Natural killer cell (primary cell): ENCODE results near the gene RXRB. TPM values are rescaled to one million over a fixed set of nuclear protein-coding genes. Genes with fewer than 3 reads are reported as not detected.

Experiments
- ATAC-seq, 3 donors: fragments of 150-1000 bp in 2 of 3; fragments of 200-7000 bp in 1 of 3; cut with Tn5 transposase; 1 replicate in 1 of 3; 2 replicates in 2 of 3; pipeline ENCODE4 v1.10.0; 2021; ENCODE audit warnings: mild to moderate bottlenecking in 2 of 3, moderate library complexity in 2 of 3
- DNase-seq, 2 donors: peaks; one replicate each; pipeline versions ENCODE4 v3.0.0 to v3.0.0-alpha.2; 2013 to 2021; ENCODE audit warnings: mixed read lengths in 1 of 2
- H3K27ac ChIP-seq: one replicate; pipeline ENCODE4 v1.5.1; 2013; ENCODE audit warnings: mild to moderate bottlenecking, low read length
- H3K27me3 ChIP-seq: one replicate; pipeline ENCODE4 v1.6.1; 2013; ENCODE audit warnings: low read length; ENCODE audit not compliant: control insufficient read depth, insufficient read depth
- H3K36me3 ChIP-seq: one replicate; pipeline ENCODE4 v1.6.1; 2013; ENCODE audit warnings: low read length; ENCODE audit not compliant: control insufficient read depth, insufficient read depth
- H3K4me1 ChIP-seq: one replicate; pipeline ENCODE4 v1.6.1; 2013; ENCODE audit warnings: low read length; ENCODE audit not compliant: control insufficient read depth, insufficient read depth
- H3K4me3 ChIP-seq: one replicate; pipeline ENCODE4 v1.5.1; 2013; ENCODE audit warnings: low read length
- H3K9me3 ChIP-seq: one replicate; pipeline ENCODE4 v1.6.1; 2013; ENCODE audit warnings: low read length; ENCODE audit not compliant: control insufficient read depth, insufficient read depth
- H3K27ac Mint-ChIP-seq, 2 donors: one replicate each; pipeline ENCODE4 v1.8.0; 2022; ENCODE audit warnings: mild to moderate bottlenecking in 2 of 2, mixed read lengths in 2 of 2, moderate library complexity in 1 of 2
- H3K27me3 Mint-ChIP-seq, 2 donors: one replicate each; pipeline ENCODE4 v1.8.0; 2022; ENCODE audit warnings: low read depth in 2 of 2, mixed read lengths in 2 of 2
- H3K36me3 Mint-ChIP-seq: one replicate; pipeline ENCODE4 v1.8.0; 2022; ENCODE audit warnings: mixed read lengths
- H3K4me1 Mint-ChIP-seq, 2 donors: one replicate each; pipeline ENCODE4 v1.8.0; 2022; ENCODE audit warnings: mixed read lengths in 2 of 2
- H3K4me3 Mint-ChIP-seq: one replicate; pipeline ENCODE4 v1.8.0; 2022; ENCODE audit warnings: mild to moderate bottlenecking, moderate library complexity, mixed read lengths
- H3K9me3 Mint-ChIP-seq, 2 donors: one replicate each; pipeline ENCODE4 v1.8.0; 2022; ENCODE audit warnings: mixed read lengths in 2 of 2
- WGBS: methylation state at CpG from one replicate; pipeline ENCODE4 v1.1.7; 2013; ENCODE audit warnings: missing lambda C conversion rate; ENCODE audit not compliant: insufficient coverage; 5-methylcytosine and 5-hydroxymethylcytosine counted together
- intact Hi-C: fragments of 100-400 bp; cut with micrococcal nuclease; formaldehyde crosslinking; loops from one replicate; pipeline ENCODE4 v1.14.2; 2022
- total RNA-seq, 4 donors: library from RNA; stranded (reverse); fragments of 120-200 nt in 1 of 4; gene quantifications; one replicate each; pipeline versions ENCODE4 v1.2.3 to v1.2.4, GENCODE V29; 2013 to 2022
- TF ChIP-seq, protein P1 (sequence below): fragments of 200-600 bp; IDR thresholded peaks from one replicate; pipeline ENCODE4 v1.8.0; 2022; ENCODE audit warnings: antibody characterized with exemption

The RXRB gene
- total RNA-seq, 3 donors from 2014 or later (not counting 1 experiment from before 2014, with no cell fraction given), result 72.3 to 96.4 (median 73.9) TPM

DNA sequence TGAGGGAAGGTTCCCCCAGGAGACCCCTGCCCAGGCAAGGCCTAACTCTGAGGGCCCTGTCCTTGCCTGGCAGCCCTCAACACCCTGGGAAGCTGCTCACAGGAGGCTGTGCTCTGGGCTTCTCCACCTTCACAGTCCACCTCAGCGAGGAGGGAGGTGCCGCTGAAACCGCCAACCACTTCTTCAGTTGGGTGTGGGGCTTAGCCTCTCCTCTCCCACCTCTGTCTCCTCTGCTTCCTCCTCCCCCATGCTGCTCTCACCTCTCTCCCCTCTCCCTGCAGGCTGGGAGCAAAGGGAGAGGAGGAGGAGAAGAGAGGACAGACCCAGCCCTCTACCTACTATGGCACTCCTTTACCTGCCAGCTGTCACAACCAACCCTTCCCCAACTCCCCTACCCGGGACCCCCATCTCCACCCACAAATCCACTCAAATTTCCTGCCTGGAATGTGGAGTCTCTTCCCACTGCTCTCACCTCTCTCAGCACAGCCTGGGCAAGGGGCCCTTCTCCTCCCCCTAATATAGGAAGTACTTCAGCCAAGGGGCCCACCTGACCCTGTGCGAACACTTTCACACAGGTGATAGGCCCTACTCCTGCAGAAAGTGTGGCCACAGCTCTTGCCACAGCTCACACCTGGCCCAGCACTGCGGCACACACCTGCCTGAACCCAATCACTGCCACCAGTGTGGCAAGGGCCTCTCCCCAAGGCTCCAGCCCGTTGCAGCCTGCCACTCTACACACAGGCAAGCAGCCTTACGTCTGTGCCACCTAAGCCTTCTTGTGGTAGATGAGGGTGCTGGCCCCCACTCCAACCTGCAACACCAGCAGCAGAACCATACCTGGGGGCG lies 15.0 kb upstream of the RXRB start:
- Mint-ChIP-seq H3K27ac (no peak overlapping the region), H3K4me3 (no peak overlapping the region)
- intact Hi-C loops, result no loop called here

DNA sequence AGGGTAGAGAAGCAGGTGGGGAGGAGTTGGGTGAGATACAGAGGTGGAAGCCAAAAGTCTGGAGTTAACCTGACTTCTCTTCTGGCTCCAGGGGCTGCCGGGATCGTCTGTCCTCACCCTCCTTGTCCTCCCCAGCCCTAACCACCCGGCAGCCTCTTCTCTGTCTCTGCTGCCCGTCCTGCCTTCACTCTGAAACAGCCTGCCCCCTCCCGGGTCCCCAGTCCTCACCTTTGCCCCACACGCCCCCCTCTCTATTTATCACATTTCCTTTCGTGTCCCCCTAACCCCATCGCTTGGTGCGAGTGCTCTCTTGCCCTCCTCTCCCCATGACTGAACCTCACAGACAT lies 13.5 kb upstream of the RXRB start:
- intact Hi-C loops, result no loop called here
- no peak for DNase-seq
- H3K4me1 Mint-ChIP-seq, result peaks cover 20 to 34% of the 10 kb centered on the region in 2 donors
- H3K4me3 ChIP-seq, result no peak overlapping the region
- 19% methylated on average over 9 of the region's 9 CpGs for WGBS
- H3K36me3 Mint-ChIP-seq, result no peaks in the 10 kb centered on the region
- H3K4me3 Mint-ChIP-seq, result peak overlapping the region; percentile 58
- TF ChIP-seq, protein P1, sequence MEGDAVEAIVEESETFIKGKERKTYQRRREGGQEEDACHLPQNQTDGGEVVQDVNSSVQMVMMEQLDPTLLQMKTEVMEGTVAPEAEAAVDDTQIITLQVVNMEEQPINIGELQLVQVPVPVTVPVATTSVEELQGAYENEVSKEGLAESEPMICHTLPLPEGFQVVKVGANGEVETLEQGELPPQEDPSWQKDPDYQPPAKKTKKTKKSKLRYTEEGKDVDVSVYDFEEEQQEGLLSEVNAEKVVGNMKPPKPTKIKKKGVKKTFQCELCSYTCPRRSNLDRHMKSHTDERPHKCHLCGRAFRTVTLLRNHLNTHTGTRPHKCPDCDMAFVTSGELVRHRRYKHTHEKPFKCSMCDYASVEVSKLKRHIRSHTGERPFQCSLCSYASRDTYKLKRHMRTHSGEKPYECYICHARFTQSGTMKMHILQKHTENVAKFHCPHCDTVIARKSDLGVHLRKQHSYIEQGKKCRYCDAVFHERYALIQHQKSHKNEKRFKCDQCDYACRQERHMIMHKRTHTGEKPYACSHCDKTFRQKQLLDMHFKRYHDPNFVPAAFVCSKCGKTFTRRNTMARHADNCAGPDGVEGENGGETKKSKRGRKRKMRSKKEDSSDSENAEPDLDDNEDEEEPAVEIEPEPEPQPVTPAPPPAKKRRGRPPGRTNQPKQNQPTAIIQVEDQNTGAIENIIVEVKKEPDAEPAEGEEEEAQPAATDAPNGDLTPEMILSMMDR, result no peak
- peak in 2 of 3 donors; percentile 15 to 24 for ATAC-seq
- H3K4me1 ChIP-seq, result peaks cover 13% of the 10 kb centered on the region
- no peaks in the 10 kb centered on the region for H3K9me3 ChIP-seq
- no peak overlapping the region for H3K27ac Mint-ChIP-seq
- peaks cover 35 to 47% of the 10 kb centered on the region in 2 donors for H3K27me3 Mint-ChIP-seq
- no peak overlapping the region for H3K27ac ChIP-seq
- no peaks in the 10 kb centered on the region for H3K36me3 ChIP-seq
- peaks cover 17% of the 10 kb centered on the region for H3K27me3 ChIP-seq
- H3K9me3 Mint-ChIP-seq, result no peaks in the 10 kb centered on the region

More for the DNA sequence above, 15.0 kb upstream of the RXRB start:
- Histone ChIP-seq H3K9me3 (no peaks in the 10 kb centered on the region), H3K36me3 (no peaks in the 10 kb centered on the region), H3K27ac (no peak overlapping the region), H3K4me1 (peaks cover 13% of the 10 kb centered on the region), H3K4me3 (no peak overlapping the region), H3K27me3 (peaks cover 17% of the 10 kb centered on the region)
- peaks cover 39 to 56% of the 10 kb centered on the region in 2 donors for H3K27me3 Mint-ChIP-seq
- H3K36me3 Mint-ChIP-seq, result no peaks in the 10 kb centered on the region
- DNase-seq, result no peak
- 83% methylated on average over 9 of the region's 9 CpGs for WGBS
- ATAC-seq, result no peak
- TF ChIP-seq, protein P1, result no peak
- H3K9me3 Mint-ChIP-seq, result no peaks in the 10 kb centered on the region
- peaks cover 14 to 24% of the 10 kb centered on the region in 2 donors for H3K4me1 Mint-ChIP-seq

DNA sequence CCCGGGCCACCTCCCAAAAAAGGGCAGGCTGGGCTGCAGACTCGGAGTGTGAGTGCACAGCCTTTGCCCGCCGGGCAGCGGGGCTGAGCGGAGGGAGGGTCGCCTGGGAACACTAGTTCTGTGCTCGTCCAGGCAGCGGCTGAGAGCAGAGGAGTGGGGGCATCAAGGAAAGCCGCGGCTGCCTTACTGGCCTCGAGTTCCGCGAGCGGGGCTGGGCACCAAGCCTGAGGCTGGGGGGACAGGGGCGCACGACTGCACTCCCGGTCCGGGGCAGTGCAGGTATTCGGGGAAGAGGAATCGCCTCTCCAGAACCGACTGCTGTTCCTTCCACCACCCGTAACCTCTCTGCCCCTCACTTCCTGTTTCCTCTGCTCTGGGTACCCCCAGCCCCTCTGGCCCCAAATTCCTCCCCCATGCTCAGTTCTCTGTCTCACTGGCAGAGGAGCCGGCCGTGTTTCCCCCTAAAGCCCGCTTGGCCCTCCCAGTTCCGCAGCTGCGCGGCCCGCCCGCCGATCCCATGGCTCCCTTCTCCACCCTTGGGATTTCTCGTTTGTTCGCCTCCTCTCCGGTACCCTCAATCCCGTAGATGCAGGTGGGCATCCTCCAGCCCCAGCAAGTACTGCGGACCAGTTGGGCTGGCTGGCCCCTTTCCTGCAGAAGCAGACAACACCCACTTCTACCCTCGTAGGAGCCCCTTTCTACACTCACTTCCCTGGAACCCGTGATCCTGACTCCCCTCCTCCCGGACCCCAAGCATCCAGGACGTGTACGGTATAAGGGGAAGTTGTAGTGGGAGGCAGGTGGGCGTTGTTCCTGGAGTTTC lies 12.9 kb upstream of the RXRB start:
- Mint-ChIP-seq H3K4me3 (peak overlapping the region; percentile 58), H3K27me3 (peaks cover 32 to 41% of the 10 kb centered on the region in 2 donors), H3K9me3 (no peaks in the 10 kb centered on the region), H3K36me3 (no peaks in the 10 kb centered on the region), H3K27ac (no peak overlapping the region), H3K4me1 (peaks cover 24 to 39% of the 10 kb centered on the region in 2 donors)
- Histone ChIP-seq H3K36me3 (no peaks in the 10 kb centered on the region), H3K4me1 (peaks cover 16% of the 10 kb centered on the region), H3K27me3 (peaks cover 17% of the 10 kb centered on the region), H3K27ac (no peak overlapping the region), H3K9me3 (no peaks in the 10 kb centered on the region), H3K4me3 (no peak overlapping the region)
- 1% methylated on average over 39 of the region's 43 CpGs for WGBS
- TF ChIP-seq, protein P1, result no peak
- peak in 1 of 2 donors; percentile 42 for DNase-seq
- intact Hi-C loops, result no loop called here
- ATAC-seq, result peak in 2 of 3 donors; percentile 13 to 32
